Activated T-helper 1 cell treated with Interleukin-2 at 50 U/mL for 16 hours (primary cell): Measurements from ENCODE around the gene WDR62.
A peak's percentile ranks its signal among the peaks of the same experiment; 100 is the strongest.

Experiments
- DNase-seq: peaks from one replicate; pipeline ENCODE4 v3.0.0-alpha.2; 2020; ENCODE audit warnings: low read depth

The WDR62 gene

GRCh38 chr19:36141039-36141927, 86.6 kb downstream of the WDR62 start:
- peak; percentile 79 for DNase-seq

- DNase-seq, result no peak
These were observed 87.3 kb downstream of the WDR62 start for GRCh38 chr19:36142046-36142445.

- no peak for DNase-seq
These were observed 87.8 kb downstream of the WDR62 start for GRCh38 chr19:36142496-36142895.

- no peak for DNase-seq
These were observed 89.9 kb downstream of the WDR62 start for GRCh38 chr19:36144624-36145023.

- no peak for DNase-seq
These were observed 95.1 kb downstream of the WDR62 start for GRCh38 chr19:36149673-36150406.

GRCh38 chr19:36150586-36150985, 95.9 kb downstream of the WDR62 start:
- no peak for DNase-seq

GRCh38 chr19:36151144-36152018, 96.7 kb downstream of the WDR62 start:
- DNase-seq, result no peak

GRCh38 chr19:36152019-36152351, 97.3 kb downstream of the WDR62 start:
- DNase-seq, result no peak

GRCh38 chr19:36152352-36153091, 97.8 kb downstream of the WDR62 start, which contains the start of gene COX7A1:
COX7A1 (minus strand) TSS chr19:36152447; CDS start chr19:36152407, 40 bp downstream.
- DNase-seq, result no peak

- DNase-seq, result no peak
These were observed 98.4 kb downstream of the WDR62 start for GRCh38 chr19:36153126-36153525.
